ENCODE data around the gene PLEKHA6.

- TF ChIP-seq CTCF (IDR thresholded peaks at IDR 0.05; ENCODE audit: low read depth, low read length, poor library complexity, severe bottlenecking) (no peak), EZH2phosphoT487 (IDR thresholded peaks at IDR 0.05; ENCODE audit: borderline replicate concordance, low read length) (no peak)
These were observed 139.6 kb downstream of the PLEKHA6 start for GRCh38 chr1:204219971-204220616.

Measured in DOHH2 (cell line).